ENCODE measurements around the gene HOGA1.

- no peak for TF ChIP-seq CTCF (IDR thresholded peaks at IDR 0.05; ENCODE audit: poor library complexity)
- TF ChIP-seq EZH2 (IDR thresholded peaks at IDR 0.05; ENCODE audit: borderline replicate concordance): no peak
- TF ChIP-seq EZH2phosphoT487 (IDR thresholded peaks at IDR 0.05; ENCODE audit: low read depth, severe bottlenecking, unreplicated experiment): no peak
Measured at GRCh38 chr10:97632949-97633884, 49.0 kb downstream of the HOGA1 start, which contains the start of gene MORN4.

Measured in hepatocyte (in vitro differentiated cells).